ENCODE results near the gene TGFBR2.
A peak's percentile ranks its signal among the peaks of the same experiment; 100 is the strongest.

TGFBR2 gene

GRCh38 chr3:30637310-30638219 is 31.2 kb downstream of the TGFBR2 start:
- DNase-seq: no peak

DNA sequence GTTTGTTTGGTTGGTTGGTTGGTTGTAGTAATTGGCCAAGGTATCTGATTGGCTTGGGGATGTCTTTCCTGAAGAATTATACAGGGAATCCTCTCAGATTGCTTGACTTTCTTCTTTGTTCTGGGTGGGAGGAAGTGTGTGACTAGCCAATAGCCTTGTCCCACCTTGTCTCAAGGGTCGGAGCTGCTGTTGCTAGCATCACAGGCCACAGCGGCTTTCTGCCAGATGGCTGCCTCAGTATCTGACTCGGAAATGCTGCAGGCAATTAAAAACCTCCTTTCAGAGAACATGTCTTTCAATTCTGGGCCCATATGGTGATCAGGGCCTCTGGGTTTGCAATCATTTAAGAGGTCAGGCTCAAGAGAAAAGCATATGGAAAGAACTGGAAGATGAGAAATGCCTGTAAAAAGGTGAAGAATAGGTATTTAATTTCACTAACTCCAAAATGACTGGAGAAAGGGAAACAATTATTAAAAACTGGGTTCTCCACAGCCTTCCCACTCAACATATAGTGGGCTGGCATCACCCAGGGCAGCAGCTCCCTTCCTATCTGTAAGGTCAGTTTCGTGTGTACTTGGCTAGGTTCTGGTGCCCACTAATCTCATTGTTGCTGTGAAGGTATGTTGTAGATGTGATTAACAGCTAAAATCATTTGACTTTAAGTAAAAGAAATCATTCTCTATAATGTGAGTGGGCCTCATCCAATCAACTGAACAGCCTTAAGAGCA is 32.4 kb downstream of the TGFBR2 start:
- no peak for DNase-seq

DNA sequence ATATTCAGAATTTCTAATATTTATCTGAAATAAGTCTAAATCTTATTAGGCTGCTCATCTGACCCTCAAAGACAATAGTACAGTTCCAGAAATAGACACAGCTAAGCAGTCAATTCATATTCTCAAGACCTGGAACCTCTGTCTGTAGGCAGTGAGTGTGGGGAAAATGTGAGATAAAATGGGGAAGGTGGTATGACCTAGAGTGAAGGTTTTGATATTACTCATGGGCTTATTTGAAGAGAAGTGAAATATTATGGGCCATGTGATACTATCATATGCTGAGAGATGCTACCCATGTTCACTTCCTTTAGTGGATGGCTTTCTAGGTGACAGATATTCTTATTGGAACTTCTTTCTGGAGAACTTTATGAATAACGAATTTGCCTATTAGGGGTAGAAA is 33.5 kb downstream of the TGFBR2 start:
- DNase-seq: no peak

GRCh38 chr3:30640851-30641250 is 34.5 kb downstream of the TGFBR2 start:
- no peak for DNase-seq

GRCh38 chr3:30641416-30642251 is 35.2 kb downstream of the TGFBR2 start:
- no peak for DNase-seq

DNA sequence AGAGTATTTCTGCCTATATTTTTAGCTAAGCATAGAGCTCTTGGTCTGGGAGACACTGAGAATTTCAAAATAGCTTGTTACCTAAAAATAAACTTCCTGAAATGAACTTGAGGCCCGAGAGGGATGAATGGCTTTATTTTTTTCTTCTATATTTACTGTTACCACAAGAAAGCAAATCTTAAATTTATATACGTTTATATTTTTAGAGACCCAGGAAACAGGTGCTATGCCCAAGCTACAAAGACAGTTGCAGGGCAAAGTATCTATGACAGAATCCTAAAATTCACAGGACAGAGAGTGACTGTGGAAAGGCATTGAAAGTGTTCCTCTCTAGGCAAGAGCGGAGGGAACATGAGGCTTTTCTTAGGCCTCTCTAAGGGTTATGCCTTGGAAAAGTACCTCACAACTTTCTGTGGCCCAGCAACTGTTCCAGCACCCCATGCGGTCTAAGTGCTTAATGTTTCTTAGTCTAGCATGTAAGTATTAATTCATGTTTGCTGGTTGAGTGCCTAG is 36.5 kb downstream of the TGFBR2 start:
- DNase-seq: no peak

DNA sequence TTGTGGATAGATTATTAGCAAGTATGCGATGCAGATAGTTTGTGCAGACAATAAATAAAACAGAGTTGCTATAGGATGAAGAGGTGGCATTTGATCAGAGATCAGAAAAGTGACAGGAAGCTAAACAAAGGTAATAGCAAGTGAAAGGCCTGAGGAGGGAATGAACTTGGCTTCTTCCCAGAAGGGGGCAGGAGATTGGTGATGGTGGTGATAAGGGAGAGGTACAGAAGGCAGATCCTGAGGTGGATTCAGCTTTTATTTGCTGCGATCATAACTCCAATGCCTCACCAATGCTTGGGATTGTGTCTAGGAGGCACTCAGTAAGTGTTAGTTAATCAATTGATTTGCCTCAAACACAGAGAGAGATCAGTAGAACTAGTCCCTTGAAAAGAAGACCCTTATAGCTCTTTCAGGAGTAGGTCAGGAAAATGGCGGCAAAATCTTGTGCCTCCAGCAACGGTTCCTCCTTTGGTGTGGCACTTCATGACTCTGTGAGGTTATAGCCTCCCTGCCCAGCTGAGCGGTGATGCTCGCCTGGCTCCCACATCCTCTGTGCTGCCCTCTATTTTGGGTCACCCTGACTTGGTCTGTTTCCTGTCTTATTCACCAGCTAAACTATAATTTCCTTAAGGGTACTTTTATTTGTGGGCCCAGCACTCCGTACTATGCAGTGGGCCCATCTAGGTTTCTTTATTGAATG is 37.5 kb downstream of the TGFBR2 start:
- DNase-seq: peak; percentile 59 to 76

- DNase-seq: peak; percentile 57 to 74
Measured at GRCh38 chr3:30644615-30645014, 38.2 kb downstream of the TGFBR2 start.

GRCh38 chr3:30645077-30645476 is 38.7 kb downstream of the TGFBR2 start:
- no peak for DNase-seq

DNA sequence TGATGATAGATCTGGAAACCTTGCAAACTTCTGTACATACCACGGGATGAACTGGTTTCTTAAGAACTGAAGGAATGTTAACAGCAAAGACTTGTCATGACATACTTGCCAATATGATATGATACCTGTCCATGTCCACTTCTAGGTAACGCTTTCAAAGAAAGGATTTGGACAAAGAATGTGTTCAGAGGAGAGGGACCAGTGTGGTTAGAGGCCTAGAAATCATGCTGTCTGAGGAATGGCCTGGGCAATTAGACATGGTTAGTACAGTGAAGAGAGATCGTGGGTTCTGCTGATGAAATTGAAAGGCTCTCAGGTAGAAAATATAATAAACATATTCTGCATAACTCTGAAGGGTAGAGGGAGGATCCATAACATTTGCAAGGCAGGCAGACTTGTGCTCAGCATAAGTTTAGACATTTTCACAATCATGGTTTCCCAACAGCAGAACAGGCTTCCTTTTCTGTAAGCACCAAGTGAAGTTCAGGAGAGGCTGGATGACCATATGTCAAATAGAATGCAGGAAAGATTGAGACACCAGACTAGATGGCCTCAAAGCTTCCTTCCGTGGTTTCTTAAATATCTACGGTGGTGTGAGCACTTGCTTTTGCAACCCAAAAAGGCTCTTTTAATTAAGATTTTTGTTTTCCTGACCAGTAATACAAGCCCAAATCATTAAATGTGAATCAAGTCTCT is 39.9 kb downstream of the TGFBR2 start:
- DNase-seq: no peak

- DNase-seq: peak in 1 of 2 donors; percentile 43
Measured at GRCh38 chr3:30646961-30647752, 40.8 kb downstream of the TGFBR2 start.

DNA sequence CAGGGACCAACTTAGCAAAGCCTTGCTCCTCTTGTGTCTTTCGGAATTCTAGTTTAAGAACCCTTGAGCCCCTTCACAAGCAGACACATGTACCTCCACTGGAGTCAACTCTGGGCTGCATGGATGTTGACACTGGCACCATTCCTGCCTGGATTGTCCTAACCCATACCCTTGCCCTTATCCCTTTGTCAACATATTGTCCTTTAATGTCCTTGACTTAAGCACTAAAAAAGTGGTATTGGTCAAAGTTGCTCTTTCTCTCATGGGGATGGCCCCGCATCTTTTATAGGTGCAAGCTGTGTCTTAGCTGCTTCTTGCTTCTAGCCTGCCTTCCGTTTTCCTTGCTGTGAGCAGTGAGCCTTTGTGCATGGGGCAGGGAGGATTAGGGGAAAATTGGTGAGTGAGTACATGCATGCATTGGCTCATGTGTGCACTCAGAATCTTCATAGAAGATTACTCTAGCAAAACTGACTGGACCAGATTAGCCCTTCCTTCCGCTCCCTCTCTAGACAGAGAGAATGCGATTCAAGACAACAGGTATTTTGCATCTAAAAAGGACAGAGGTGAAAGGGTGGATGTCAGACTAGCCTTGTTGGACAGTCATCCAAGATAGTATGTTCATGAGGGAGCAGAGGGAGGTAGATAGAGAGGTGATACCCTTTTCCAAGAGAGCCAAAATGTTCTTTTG is 42.4 kb downstream of the TGFBR2 start:
- no peak for DNase-seq

DNA sequence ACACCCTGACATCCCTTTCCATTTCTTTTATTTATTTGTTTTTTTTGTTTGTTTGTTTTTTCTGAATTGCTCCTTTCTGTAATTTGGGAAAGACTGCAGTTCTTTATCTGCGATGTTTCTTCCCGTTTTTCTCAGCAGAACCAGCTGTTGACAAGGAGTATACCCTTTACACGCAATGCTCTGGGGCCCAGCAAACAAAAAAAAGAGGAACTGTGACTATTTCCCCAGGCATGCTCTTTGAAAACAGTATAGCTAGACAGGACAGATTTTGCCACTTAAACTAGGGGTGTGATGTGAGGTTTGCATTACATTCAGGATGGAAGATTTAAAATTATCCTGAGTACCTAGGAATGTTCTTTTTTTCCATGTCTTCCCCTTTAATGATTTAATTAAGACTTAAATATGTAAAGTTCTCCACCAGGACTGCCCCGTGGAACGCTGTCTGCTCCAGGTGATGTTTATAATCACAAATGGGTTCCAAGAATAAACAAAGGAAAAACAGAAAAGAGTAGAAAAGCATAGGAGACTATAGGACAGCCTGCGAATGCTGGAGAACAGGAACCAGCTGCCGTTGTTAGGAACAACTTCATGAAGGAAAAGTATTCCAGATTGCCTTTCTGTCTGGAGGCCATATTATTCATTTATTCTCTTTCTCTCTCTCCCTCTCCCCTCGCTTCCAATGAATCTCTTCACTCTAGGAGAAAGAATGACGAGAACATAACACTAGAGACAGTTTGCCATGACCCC is 43.3 kb downstream of the TGFBR2 start:
- peak in 1 of 2 donors; percentile 42 for DNase-seq

- DNase-seq: no peak
Measured at GRCh38 chr3:30650348-30650995, 44.1 kb downstream of the TGFBR2 start.

DNA sequence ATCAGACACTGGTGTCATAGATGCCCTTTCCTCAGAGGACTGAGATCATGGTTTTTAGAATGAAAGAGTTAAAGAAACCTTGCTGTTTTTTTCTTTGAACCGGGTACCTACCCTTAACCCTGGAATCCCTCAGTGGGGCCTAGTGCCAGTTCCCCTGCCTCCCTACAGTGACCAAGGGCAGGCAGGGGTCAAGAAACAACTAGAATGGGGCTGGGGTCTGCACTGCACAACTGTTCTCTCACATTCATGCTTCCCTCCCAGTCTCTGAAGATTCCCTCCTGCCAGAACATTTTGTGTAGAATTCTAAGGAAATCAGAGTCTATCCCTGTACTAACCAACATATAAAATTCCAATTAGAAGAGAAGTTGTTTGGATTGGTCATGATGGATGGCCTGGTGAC is 47.9 kb downstream of the TGFBR2 start:
- DNase-seq: no peak

- DNase-seq: peak in 1 of 2 donors; percentile 75
Measured at GRCh38 chr3:30655187-30655812, 48.9 kb downstream of the TGFBR2 start.

GRCh38 chr3:30656624-30657141 is 50.3 kb downstream of the TGFBR2 start:
- DNase-seq: no peak

DNA sequence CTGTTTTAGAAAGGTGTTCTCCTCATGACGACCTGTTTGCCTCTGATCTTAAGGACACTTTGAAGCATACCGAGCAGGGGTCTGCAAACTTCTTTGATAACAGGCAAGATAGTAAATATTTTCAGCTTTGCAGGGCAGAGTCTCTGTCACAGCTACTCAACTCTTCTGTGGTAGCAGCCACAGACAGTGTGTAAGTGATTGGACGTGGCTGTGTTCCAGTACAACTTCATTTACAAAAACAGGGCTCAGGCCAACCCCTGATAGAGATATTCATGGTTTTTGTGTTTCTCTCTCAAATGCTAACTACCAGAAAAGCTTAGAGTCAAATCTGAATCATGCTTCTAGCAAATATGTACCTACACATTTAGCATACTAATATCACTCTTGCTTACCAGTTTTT is 51.5 kb downstream of the TGFBR2 start:
- peak; percentile 49 to 52 for DNase-seq

All from CD4-positive, alpha-beta T cell treated with Interferon alpha-2 for 1 hour (primary cell).